ENCODE measurements around the gene COX7A2L. TPM values are rescaled to one million over a fixed set of nuclear protein-coding genes. Genes with fewer than 3 reads are reported as not detected.

The COX7A2L gene
- total RNA-seq (2021) (85.2 and 85.4 TPM in 2 replicates), Bru-seq, nascent RNA (percentile 79 among the genes with signal in this experiment), BruChase-seq, experiment 1, labeled RNA remaining after a 2-hour chase (percentile 85 among the genes with signal in this experiment), BruChase-seq, experiment 2, labeled RNA remaining after a 6-hour chase (percentile 85 among the genes with signal in this experiment)
- long read RNA-seq, transcript COX7A2L-201 (3 exons, 1,112 nt) = major isoform, 184 of 191 reads
- long read RNA-seq, partial matches to known transcripts = 0 of 191 reads
- long read RNA-seq, other reads (novel, unspliced or antisense) = 7 of 191 reads

GRCh38 chr2:42360890-42361727 lies at the start of gene COX7A2L:
TSS of gene COX7A2L (minus strand) at chr2:42361217. CDS start at chr2:42361161, 56 bp downstream.
- Histone ChIP-seq H3K9me3 (ENCODE audit: low read depth, low read length, poor library complexity, severe bottlenecking) (no peaks in the 10 kb centered on the region), H3K4me3 (ENCODE audit: low read depth, low read length, poor library complexity, severe bottlenecking) (peak within 1 kb of the TSS; percentile 87), H3K4me1 (ENCODE audit: insufficient read depth, low read length, poor library complexity, severe bottlenecking) (peaks cover 13% of the 10 kb centered on the region), H3K27me3 (replicated peaks; ENCODE audit: insufficient read depth, low read depth, low read length, poor library complexity) (no peaks in the 10 kb centered on the region), H3K27ac (ENCODE audit: low read depth, low read length, poor library complexity, severe bottlenecking) (peak within 1 kb of the TSS; percentile 98), H3K36me3 (ENCODE audit: insufficient read depth, low read length, poor library complexity, severe bottlenecking) (no peaks in the 10 kb centered on the region)
- POLR2A ChIA-PET (ENCODE audit: low non-redundant PET) = no interaction called here
- DNase-seq (ENCODE audit: low spot score) = peak; percentile 98
- TF ChIP-seq CTCF (conservative IDR thresholded peaks at IDR 0.05; ENCODE audit: low read depth, low read length) (peak; percentile 57), EZH2 (IDR thresholded peaks at IDR 0.05; ENCODE audit: borderline replicate concordance, low read depth, low read length, poor library complexity, severe bottlenecking) (no peak)
- CTCF ChIA-PET = interaction anchor here (0.8 kb wide), 1 partner anchor 118 kb away, joined by 3 read pairs; no protein-coding TSS in a partner anchor
- no TSS peak for BruUV-seq (replicated peaks)
- intact Hi-C loops (cut with micrococcal nuclease; ENCODE audit: unreplicated experiment) = no loop called here

GRCh38 chr2:42408009-42408408 lies 47.0 kb upstream of the COX7A2L start:
- Histone ChIP-seq H3K4me3 (ENCODE audit: low read depth, low read length, poor library complexity, severe bottlenecking) (no peak overlapping the region), H3K27ac (ENCODE audit: low read depth, low read length, poor library complexity, severe bottlenecking) (no peak overlapping the region), H3K36me3 (ENCODE audit: insufficient read depth, low read length, poor library complexity, severe bottlenecking) (no peaks in the 10 kb centered on the region), H3K4me1 (ENCODE audit: insufficient read depth, low read length, poor library complexity, severe bottlenecking) (no peaks in the 10 kb centered on the region), H3K9me3 (ENCODE audit: low read depth, low read length, poor library complexity, severe bottlenecking) (no peaks in the 10 kb centered on the region), H3K27me3 (replicated peaks; ENCODE audit: insufficient read depth, low read depth, low read length, poor library complexity) (no peaks in the 10 kb centered on the region)
- CTCF ChIA-PET = no interaction called here
- BruUV-seq (replicated peaks) = no TSS peak
- TF ChIP-seq CTCF (conservative IDR thresholded peaks at IDR 0.05; ENCODE audit: low read depth, low read length) (no peak), EZH2 (IDR thresholded peaks at IDR 0.05; ENCODE audit: borderline replicate concordance, low read depth, low read length, poor library complexity, severe bottlenecking) (no peak)
- POLR2A ChIA-PET (ENCODE audit: low non-redundant PET) = no interaction called here
- intact Hi-C loops (cut with micrococcal nuclease; ENCODE audit: unreplicated experiment) = no loop called here
- DNase-seq (ENCODE audit: low spot score) = no peak

GRCh38 chr2:42407476-42407875 lies 46.5 kb upstream of the COX7A2L start:
- no TSS peak for BruUV-seq (replicated peaks)
- TF ChIP-seq CTCF (conservative IDR thresholded peaks at IDR 0.05; ENCODE audit: low read depth, low read length) (no peak), EZH2 (IDR thresholded peaks at IDR 0.05; ENCODE audit: borderline replicate concordance, low read depth, low read length, poor library complexity, severe bottlenecking) (no peak)
- POLR2A ChIA-PET (ENCODE audit: low non-redundant PET) = no interaction called here
- Histone ChIP-seq H3K9me3 (ENCODE audit: low read depth, low read length, poor library complexity, severe bottlenecking) (no peaks in the 10 kb centered on the region), H3K4me3 (ENCODE audit: low read depth, low read length, poor library complexity, severe bottlenecking) (no peak overlapping the region), H3K27ac (ENCODE audit: low read depth, low read length, poor library complexity, severe bottlenecking) (no peak overlapping the region), H3K27me3 (replicated peaks; ENCODE audit: insufficient read depth, low read depth, low read length, poor library complexity) (no peaks in the 10 kb centered on the region), H3K4me1 (ENCODE audit: insufficient read depth, low read length, poor library complexity, severe bottlenecking) (no peaks in the 10 kb centered on the region), H3K36me3 (ENCODE audit: insufficient read depth, low read length, poor library complexity, severe bottlenecking) (no peaks in the 10 kb centered on the region)
- CTCF ChIA-PET = no interaction called here
- no peak for DNase-seq (ENCODE audit: low spot score)
- intact Hi-C loops (cut with micrococcal nuclease; ENCODE audit: unreplicated experiment) = no loop called here

Measured in A673 (cell line).